RCC 7860 (cell line): ENCODE data around the gene TPCN1.

Experiments
- DNase-seq: peaks from one replicate; pipeline ENCODE4 v3.0.0-alpha.2; 2015; ENCODE audit warnings: low spot score
- FAIRE-seq: peaks from 2 replicates; lab custom pipeline; 2012; peaks lifted over from hg19 to GRCh38; lab: Jason Lieb, UNC

The TPCN1 gene

DNA sequence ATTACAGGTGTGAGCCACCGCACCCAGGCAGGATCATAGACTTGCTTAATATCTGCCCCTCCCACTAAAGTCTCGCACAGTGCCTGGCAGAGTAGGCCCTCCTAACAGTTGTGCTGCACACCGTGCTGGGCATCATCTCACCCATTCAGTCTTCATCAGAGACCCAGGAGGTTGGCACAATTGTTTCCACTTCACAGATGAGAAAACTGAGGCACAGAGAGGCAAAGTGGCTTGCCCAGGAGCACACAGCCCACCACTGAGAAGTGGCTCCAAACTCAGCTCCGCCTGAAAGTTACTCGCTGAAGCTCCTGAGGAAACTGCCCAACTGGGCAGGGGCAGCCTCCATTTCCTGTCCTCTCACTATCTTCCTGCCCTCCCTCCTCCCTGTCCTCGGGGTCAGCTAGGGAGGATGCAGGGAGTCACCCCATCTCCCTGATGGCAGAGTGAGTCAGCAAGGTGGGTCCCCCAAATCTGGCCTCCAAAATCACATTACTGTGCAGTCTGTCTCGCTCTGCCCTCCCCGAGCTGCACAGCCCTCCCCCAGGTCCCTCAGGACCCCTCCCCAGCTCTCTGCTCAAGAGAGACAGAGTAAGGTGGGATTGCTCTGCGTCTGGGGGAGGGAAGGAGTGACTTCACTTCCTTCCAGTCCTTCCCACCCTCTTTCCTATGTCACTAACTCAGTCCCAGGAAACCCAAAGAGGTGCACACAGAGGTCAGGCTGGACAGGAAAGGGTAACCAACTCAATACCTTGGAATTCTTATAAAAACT is 107.9 kb downstream of the TPCN1 start:
- no peak for FAIRE-seq
- DNase-seq, result peak; percentile 66

GRCh38 chr12:113329791-113330417 is 108.6 kb downstream of the TPCN1 start:
- no peak for FAIRE-seq
- DNase-seq, result no peak

GRCh38 chr12:113330505-113330904 is 109.2 kb downstream of the TPCN1 start:
- FAIRE-seq (no peak), DNase-seq (no peak)

DNA sequence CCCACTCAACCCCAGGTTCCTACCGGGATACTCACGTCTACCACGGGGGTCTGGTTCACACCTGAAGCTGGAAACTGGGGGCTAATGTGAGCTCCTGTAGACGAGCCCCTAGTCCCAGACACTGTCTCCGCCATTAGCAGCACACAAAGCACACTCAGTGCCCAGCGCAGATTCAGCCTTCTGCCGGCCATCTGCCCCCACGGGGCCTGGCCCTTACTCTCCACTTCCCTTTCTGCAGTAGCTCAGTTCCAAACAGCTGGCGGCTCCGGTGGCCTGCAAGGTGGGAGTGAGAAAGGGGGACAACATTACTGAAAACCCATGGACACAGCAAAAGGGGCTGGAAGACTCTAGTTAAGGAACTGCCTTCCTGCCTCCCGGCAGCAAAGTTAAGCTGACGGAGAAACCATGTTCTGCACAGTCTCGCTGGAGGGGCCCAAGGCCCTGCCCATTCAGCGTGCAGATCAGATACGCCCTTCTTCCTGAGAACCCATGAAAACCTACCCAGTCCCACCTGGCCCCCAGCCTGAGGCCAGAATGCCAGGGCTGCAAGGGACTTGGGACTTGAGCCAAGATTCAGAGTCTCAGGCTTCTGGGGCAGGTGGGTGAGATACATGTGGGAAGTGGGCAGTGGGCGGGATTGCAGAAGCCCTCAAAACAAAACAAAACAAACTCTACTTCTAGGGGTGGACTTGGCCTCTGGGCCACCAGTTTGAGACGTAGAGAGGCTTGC is 111.6 kb downstream of the TPCN1 start:
- FAIRE-seq, result no peak

GRCh38 chr12:113333418-113333750 is 112.1 kb downstream of the TPCN1 start:
- no peak for FAIRE-seq
- no peak for DNase-seq

More for the DNA sequence above, 111.6 kb downstream of the TPCN1 start:
- DNase-seq, result no peak

DNA sequence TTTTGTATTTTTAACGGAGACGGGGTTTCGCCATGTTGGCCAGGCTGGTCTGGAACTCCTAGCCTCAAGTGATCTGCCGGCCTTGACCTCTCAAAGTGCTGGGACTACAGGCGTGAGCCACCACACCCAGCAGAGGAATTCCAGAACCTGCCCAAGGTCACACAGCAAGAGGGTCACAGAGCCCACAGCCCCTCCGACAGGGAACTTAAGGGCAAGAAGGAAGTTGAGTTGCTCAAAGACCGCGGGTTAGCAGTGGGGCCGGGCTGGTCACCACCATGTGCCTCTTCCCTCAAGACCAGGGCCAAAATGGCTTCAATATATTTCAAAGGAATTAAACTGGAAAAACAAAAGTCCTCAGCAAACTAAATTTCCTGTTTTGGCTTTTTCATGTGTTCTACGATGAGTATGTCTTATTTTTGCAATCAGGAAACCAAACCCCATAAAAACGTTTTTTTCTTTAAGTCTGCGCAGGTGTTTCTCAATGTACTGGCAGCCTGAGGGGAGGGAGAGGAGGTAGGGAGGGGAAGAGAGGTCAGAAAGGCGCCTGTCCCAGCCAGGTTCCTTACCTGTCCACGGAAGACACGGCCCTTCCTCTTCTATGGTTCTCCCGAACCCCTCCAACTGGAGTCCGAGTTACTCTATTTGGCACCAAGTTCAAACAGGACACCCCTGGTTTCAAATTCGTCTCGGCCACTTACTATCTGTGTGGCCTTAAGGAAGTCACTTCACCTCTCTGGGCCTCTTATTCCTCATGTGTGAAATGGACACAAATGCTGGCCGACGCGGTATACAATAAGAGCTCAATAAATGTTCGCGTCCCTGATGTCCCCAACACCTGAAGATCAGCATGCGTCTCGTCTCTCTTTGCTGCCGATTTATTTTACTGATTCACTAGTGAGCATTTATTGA is 112.9 kb downstream of the TPCN1 start:
- DNase-seq, result no peak
- no peak for FAIRE-seq

GRCh38 chr12:113334786-113335539 is 113.7 kb downstream of the TPCN1 start, which contains the start of gene SLC8B1:
Gene SLC8B1 (minus strand): TSS chr12:113335109. CDS start chr12:113332878, 2,231 bp downstream.
- FAIRE-seq (no peak), DNase-seq (peak; percentile 58)

DNA sequence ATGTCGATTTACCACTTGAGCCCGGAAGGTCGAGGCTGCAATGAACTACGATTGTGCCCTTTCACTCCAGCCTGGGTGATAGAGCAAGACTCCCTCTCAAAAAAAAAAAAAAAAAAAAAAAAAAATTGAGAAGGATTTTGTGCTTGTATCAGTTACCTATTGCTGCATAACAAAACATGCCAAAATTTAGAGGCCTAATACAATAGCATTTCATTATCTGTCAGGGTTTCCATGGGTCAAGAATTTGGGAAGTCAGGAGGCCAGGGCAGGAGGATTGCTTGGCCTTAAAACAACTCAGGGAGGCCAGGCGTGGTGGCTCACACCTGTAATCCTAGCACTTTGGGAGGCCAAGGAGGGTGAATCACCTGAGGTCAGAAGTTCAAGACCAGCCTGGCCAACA is 118.3 kb downstream of the TPCN1 start:
- DNase-seq, result no peak

DNA sequence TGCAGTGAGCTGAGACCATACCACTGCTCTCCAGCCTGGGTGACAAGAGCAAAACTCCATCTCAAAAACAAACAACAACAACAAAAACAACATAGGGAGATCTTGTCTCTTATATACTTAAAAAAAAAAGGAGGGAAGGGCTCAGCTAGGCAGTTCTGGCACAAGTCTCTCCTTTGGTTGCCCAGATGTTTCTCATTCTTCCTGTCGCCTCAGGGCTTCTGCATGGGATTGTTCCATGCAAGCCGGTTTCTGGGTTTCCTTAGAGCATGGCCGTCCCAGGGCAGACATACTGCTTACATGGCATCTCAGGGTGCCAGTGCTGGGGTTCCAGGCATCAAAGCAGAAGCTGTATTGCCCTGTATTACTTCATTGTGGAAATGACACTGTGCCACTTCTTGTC is 118.8 kb downstream of the TPCN1 start:
- FAIRE-seq, result no peak
- no peak for DNase-seq

More for the DNA sequence above, 118.3 kb downstream of the TPCN1 start:
- no peak for FAIRE-seq

GRCh38 chr12:113341535-113341934 is 120.3 kb downstream of the TPCN1 start:
- FAIRE-seq (no peak), DNase-seq (no peak)

GRCh38 chr12:113345318-113345717 is 124.1 kb downstream of the TPCN1 start:
- FAIRE-seq (no peak), DNase-seq (no peak)

- DNase-seq (no peak), FAIRE-seq (no peak)
Measured at GRCh38 chr12:113346353-113346752, 125.1 kb downstream of the TPCN1 start.

GRCh38 chr12:113347107-113347506 is 125.8 kb downstream of the TPCN1 start:
- no peak for FAIRE-seq
- no peak for DNase-seq

GRCh38 chr12:113347892-113348291 is 126.6 kb downstream of the TPCN1 start:
- no peak for DNase-seq
- no peak for FAIRE-seq
